Measurements from ENCODE around the gene RNF150. TPM values are rescaled to one million over a fixed set of nuclear protein-coding genes. Genes with fewer than 3 reads are reported as not detected.
A peak's percentile ranks its signal among the peaks of the same experiment; 100 is the strongest.

RNF150 gene
- total RNA-seq, 1 donor from 2014 or later: 5.8 TPM

DNA sequence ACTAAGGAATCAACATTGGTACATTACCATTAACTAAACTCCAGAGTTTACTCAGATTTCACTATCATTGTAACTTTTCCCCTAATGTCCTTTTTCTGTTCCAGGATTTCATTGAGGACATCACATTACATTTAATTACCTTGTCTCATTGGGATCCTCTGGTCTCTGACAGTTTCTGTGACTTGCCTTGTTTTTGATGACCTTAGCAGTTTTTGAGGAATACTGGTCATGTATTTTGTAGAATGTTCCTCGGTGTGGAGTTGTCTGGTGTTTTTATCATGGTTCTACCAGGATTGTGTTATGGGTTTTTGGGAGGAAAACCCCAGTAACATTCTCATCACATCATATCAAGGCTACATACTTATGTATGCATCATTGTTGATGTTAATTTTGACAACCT is 281.5 kb downstream of the RNF150 start:
- Mint-ChIP-seq H3K27ac (ENCODE audit: unreplicated experiment) (no peak overlapping the region), H3K36me3 (ENCODE audit: low read depth, unreplicated experiment) (no peaks in the 10 kb centered on the region), H3K27me3 (ENCODE audit: unreplicated experiment) (no peaks in the 10 kb centered on the region), H3K4me3 (ENCODE audit: unreplicated experiment) (no peak overlapping the region), H3K4me1 (ENCODE audit: unreplicated experiment) (peaks cover 2% of the 10 kb centered on the region), H3K9me3 (ENCODE audit: unreplicated experiment) (no peaks in the 10 kb centered on the region)
- DNase-seq (ENCODE audit: low spot score): no peak
- TF ChIP-seq, protein P1, sequence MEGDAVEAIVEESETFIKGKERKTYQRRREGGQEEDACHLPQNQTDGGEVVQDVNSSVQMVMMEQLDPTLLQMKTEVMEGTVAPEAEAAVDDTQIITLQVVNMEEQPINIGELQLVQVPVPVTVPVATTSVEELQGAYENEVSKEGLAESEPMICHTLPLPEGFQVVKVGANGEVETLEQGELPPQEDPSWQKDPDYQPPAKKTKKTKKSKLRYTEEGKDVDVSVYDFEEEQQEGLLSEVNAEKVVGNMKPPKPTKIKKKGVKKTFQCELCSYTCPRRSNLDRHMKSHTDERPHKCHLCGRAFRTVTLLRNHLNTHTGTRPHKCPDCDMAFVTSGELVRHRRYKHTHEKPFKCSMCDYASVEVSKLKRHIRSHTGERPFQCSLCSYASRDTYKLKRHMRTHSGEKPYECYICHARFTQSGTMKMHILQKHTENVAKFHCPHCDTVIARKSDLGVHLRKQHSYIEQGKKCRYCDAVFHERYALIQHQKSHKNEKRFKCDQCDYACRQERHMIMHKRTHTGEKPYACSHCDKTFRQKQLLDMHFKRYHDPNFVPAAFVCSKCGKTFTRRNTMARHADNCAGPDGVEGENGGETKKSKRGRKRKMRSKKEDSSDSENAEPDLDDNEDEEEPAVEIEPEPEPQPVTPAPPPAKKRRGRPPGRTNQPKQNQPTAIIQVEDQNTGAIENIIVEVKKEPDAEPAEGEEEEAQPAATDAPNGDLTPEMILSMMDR (IDR thresholded peaks at IDR 0.05; ENCODE audit: unreplicated experiment): no peak

GRCh38 chr4:140851032-140851636 is 282.1 kb downstream of the RNF150 start:
- H3K36me3 Mint-ChIP-seq (ENCODE audit: low read depth, unreplicated experiment): no peaks in the 10 kb centered on the region
- no peak overlapping the region for H3K4me3 Mint-ChIP-seq (ENCODE audit: unreplicated experiment)
- no peaks in the 10 kb centered on the region for H3K9me3 Mint-ChIP-seq (ENCODE audit: unreplicated experiment)
- peaks cover 4% of the 10 kb centered on the region for H3K4me1 Mint-ChIP-seq (ENCODE audit: unreplicated experiment)
- TF ChIP-seq, protein P1 (IDR thresholded peaks at IDR 0.05; ENCODE audit: unreplicated experiment): peak; percentile 82
- H3K27ac Mint-ChIP-seq (ENCODE audit: unreplicated experiment): no peak overlapping the region
- no peaks in the 10 kb centered on the region for H3K27me3 Mint-ChIP-seq (ENCODE audit: unreplicated experiment)
- DNase-seq (ENCODE audit: low spot score): peak; percentile 69

DNA sequence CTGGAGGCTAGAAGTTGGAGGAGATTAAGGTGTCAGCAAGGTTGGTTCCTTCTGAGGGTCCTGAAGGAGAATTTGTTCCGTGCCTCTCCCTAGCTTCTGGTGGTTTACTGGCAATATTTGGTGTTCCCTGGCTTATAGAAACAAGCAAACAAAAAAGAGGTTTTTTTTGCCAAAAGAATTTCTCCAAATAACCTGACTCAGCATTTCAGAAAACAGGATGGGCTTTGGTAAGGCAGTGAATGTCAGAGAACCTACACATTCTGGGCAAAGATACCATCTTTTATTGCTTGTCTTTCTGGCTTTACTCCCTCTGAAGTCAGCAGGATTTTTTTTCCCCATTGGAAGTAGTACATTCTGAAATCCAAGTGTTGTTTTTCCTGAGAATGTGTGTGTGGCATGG is 283.7 kb downstream of the RNF150 start:
- H3K27ac Mint-ChIP-seq (ENCODE audit: unreplicated experiment): no peak overlapping the region

DNA sequence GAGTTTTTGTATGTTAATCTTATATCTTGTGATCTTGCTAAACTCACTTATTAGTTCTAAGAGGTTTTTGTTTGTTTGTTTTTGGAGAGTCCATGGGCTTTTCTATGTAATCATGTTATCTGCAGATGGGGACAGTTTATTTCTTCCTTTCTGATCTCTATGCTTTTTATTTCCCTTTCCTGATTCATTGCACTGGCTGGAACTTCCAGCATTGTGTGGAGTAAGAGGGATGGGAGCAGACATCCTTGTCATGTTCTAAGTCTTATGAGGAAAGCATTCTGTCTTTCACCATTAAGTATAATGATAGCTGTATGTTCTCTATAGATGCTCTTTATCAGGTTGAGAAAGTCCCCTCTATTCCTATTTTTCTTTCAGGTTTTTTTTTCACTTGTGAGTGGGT is 286.5 kb downstream of the RNF150 start:
- H3K36me3 Mint-ChIP-seq (ENCODE audit: low read depth, unreplicated experiment): no peaks in the 10 kb centered on the region
- no peak overlapping the region for H3K27ac Mint-ChIP-seq (ENCODE audit: unreplicated experiment)
- DNase-seq (ENCODE audit: low spot score): no peak
- no peaks in the 10 kb centered on the region for H3K27me3 Mint-ChIP-seq (ENCODE audit: unreplicated experiment)
- no peaks in the 10 kb centered on the region for H3K9me3 Mint-ChIP-seq (ENCODE audit: unreplicated experiment)
- no peak overlapping the region for H3K4me3 Mint-ChIP-seq (ENCODE audit: unreplicated experiment)
- H3K4me1 Mint-ChIP-seq (ENCODE audit: unreplicated experiment): peaks cover 4% of the 10 kb centered on the region
- TF ChIP-seq, protein P1 (IDR thresholded peaks at IDR 0.05; ENCODE audit: unreplicated experiment): no peak

More for the DNA sequence above, 283.7 kb downstream of the RNF150 start:
- Mint-ChIP-seq H3K27me3 (ENCODE audit: unreplicated experiment) (no peaks in the 10 kb centered on the region), H3K9me3 (ENCODE audit: unreplicated experiment) (no peaks in the 10 kb centered on the region), H3K4me3 (ENCODE audit: unreplicated experiment) (no peak overlapping the region), H3K36me3 (ENCODE audit: low read depth, unreplicated experiment) (no peaks in the 10 kb centered on the region), H3K4me1 (ENCODE audit: unreplicated experiment) (peaks cover 4% of the 10 kb centered on the region)
- no peak for DNase-seq (ENCODE audit: low spot score)
- TF ChIP-seq, protein P1 (IDR thresholded peaks at IDR 0.05; ENCODE audit: unreplicated experiment): no peak

- TF ChIP-seq, protein P1 (IDR thresholded peaks at IDR 0.05; ENCODE audit: unreplicated experiment): no peak
- no peaks in the 10 kb centered on the region for H3K9me3 Mint-ChIP-seq (ENCODE audit: unreplicated experiment)
- H3K36me3 Mint-ChIP-seq (ENCODE audit: low read depth, unreplicated experiment): no peaks in the 10 kb centered on the region
- peaks cover 4% of the 10 kb centered on the region for H3K4me1 Mint-ChIP-seq (ENCODE audit: unreplicated experiment)
- no peak for DNase-seq (ENCODE audit: low spot score)
- H3K27me3 Mint-ChIP-seq (ENCODE audit: unreplicated experiment): no peaks in the 10 kb centered on the region
- no peak overlapping the region for H3K27ac Mint-ChIP-seq (ENCODE audit: unreplicated experiment)
- H3K4me3 Mint-ChIP-seq (ENCODE audit: unreplicated experiment): no peak overlapping the region
Observed at GRCh38 chr4:140844061-140844460, 289.2 kb downstream of the RNF150 start.
